ENCODE data around the gene DNAH9. TPM values are rescaled to one million over a fixed set of nuclear protein-coding genes. Genes with fewer than 3 reads are reported as not detected.
"Not testable (repeated sequence)": the region's sequence is repeated elsewhere in the genome, so short reads cannot be mapped to it uniquely, and the experiment has no call there.

Gene DNAH9
- polyA plus RNA-seq, 3 donors, result 4.5 to 7.3 (median 5.0) TPM

- DNase-seq, result no peak
Observed at GRCh38 chr17:11954936-11955335, 356.7 kb downstream of the DNAH9 start.

DNA sequence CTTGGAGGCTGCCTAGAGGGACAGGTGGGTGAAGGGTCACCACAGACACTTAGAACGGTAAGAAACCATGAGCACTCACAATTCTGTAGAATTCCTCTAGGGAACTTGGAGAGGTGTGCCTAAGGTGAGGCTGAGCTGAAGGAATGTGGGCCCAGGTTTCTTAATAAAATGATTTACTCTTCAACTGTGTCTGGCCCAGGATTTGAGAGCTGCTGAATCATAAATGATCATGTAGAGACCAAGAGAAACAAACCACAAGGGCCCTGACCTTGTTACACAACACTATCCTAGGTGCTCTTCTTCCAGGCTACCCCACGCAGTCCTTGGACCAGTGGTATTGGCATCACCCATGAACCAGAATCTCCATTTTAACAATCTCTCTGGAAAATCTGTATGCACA is 371.3 kb downstream of the DNAH9 start:
- no peak for DNase-seq

DNA sequence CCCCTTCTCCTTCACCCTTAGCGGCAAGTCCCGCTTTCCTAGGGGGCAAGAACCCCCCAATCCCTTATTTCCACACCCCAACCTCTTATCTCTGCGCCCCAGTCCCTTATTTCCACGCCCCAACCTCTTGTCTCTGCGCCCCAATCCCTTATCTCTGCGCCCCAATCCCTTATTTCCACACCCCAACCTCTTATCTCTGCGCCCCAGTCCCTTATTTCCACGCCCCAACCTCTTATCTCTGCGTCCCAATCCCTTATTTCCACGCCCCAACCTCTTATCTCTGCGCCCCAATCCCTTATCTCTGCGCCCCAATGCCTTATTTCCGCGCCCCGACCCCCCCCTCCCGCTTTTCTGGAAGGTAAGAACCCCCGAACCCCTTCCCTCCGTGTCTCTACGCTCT is 374.5 kb downstream of the DNAH9 start:
- not testable (repeated sequence) for DNase-seq

GRCh38 chr17:11979795-11980194 is 381.5 kb downstream of the DNAH9 start:
- no peak for DNase-seq

- DNase-seq, result no peak
Observed at GRCh38 chr17:11980813-11981212, 382.5 kb downstream of the DNAH9 start.

DNA sequence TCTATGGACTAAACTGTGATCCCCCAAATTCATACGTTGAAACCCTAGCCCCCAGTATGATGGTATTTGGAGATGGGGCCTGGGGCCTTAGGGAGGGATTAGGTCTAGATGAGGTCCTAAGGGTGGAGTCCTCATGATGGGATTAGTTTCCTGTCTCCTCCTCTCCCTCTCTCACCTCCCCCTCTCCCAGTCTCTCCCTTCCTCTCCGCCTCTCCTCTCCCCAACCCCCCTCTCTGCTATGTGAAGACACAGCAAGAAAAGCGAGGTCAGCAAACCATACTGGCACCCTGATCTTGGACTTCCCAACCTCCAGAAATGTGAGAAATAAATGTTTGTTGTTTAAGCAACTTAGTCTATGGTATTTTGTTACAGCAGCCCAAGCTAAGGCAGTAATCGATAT is 383.6 kb downstream of the DNAH9 start:
- DNase-seq, result no peak

DNA sequence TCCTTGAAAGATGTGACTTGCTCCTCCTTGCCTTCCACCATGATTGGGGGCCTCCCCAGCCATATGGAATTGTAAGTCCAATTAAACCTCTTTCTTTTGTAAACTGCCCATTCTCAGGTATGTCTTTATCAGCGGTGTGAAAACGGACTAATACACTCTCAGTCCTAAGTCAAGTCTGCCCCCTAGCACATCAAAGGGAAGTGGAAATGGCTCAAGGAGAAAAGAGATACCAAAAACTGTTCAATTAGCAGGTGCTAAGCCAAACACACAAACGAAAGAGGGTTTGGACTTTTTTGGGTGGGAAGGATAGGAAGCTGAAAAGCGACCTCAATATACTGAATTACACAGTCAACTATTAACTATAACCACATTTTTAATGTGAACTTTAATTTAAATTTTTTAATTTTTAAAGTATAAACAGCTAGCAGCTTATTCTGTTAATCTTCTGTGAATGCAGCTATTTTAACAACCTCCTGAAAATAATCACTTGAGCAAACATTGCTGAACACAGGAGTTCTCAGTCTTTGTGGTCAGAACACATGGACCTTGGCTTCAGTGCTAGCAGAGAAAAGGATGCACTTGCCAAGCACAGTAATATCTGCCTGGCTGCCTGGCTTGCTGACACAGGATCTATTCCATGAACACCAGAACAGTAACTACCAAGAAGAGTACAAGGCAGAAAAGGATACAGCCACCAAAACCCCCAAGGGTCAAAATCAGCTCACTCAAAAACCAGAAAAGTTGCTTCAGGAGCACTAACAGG is 388.1 kb downstream of the DNAH9 start:
- DNase-seq, result no peak

- DNase-seq, result peak; percentile 33
Observed at GRCh38 chr17:11986942-11987329, 388.7 kb downstream of the DNAH9 start.

GRCh38 chr17:11990363-11990983 is 392.2 kb downstream of the DNAH9 start:
- DNase-seq, result no peak

- no peak for DNase-seq
Observed at GRCh38 chr17:11991461-11991860, 393.2 kb downstream of the DNAH9 start.

DNA sequence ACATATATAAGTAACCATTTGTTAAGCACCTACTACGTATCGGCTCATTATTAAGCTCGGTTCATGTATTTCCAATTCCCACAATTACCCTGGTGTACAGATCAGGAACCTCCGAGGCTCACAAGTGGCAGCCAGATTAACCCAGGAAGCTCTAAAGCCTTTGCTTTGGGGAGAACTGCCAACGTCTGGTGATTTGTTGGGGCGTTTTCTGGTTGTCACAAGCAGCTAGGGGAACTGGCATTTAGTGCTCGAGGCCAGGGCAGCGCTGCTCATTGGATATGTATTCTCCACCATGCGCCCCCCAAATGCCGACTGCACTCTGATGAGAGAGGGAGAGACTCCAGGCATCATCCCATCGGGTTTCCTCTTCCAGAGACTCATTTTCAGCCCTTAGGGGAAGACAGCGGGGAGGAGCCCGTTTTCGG is 398.5 kb downstream of the DNAH9 start:
- peak; percentile 27 for DNase-seq

- peak; percentile 93 for DNase-seq
Observed at GRCh38 chr17:11997147-11997971, 399.1 kb downstream of the DNAH9 start, which contains the start of gene ZNF18. Gene ZNF18, minus strand, starts transcription at chr17:11997475. Its CDS starts 4,646 bp downstream, at chr17:11992829.

- no peak for DNase-seq
Observed at GRCh38 chr17:11997972-11998233, 399.6 kb downstream of the DNAH9 start.

GRCh38 chr17:11999696-12000095 is 401.4 kb downstream of the DNAH9 start:
- no peak for DNase-seq

DNA sequence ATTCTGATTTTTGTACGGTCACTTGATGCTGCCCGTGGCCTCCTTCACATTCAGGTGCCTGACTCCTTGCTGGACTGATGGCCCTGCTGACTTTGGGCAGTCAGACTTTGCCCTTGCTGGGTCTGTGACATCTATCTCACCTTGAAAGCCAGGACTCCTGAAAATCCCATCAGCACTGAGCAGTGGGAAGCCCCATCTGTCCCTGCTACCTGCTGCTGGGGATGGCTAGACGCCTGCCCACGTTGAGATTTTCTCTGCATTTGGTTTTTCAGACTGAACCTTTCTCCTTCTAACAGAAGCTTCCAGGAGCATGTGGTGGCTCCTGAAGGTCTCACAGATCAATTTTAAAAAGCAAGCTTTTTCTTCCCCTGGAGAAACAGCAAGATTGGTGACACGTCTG is 409.2 kb downstream of the DNAH9 start:
- no peak for DNase-seq
